PC-9 (cell line): ENCODE measurements around the gene EIF4G3. TPM values are rescaled to one million over a fixed set of nuclear protein-coding genes. Genes with fewer than 3 reads are reported as not detected.
A peak's percentile ranks its signal among the peaks of the same experiment; 100 is the strongest.

Source experiments
- BruUV-seq: library from RNA; stranded (reverse); fragments of 400-500 nt; replicated peaks from 2 replicates; lab custom pipeline; 2021; lab: Mats Ljungman, UMichigan
- CTCF ChIA-PET: fragments of 300-600 bp; sonication (Branson Sonifier 250); formaldehyde crosslinking; loops from one replicate; lab custom pipeline; 2022; ENCODE audit warnings: antibody characterized with exemption; lab: Charles Lee
- POLR2A ChIA-PET: fragments of 300-600 bp; sonication (Branson Sonifier 250); formaldehyde crosslinking; loops from one replicate; lab custom pipeline; 2022; ENCODE audit warnings: antibody characterized with exemption; ENCODE audit not compliant: unreplicated experiment; lab: Charles Lee
- DNase-seq, 2 experiments: peaks; one replicate each; pipeline versions ENCODE4 v3.0.0 to v3.0.0-alpha.2; 2015 to 2022; ENCODE audit warnings: mixed read lengths in 1 of 2
- H2AFZ ChIP-seq: fragments of 200-600 bp; sonication (generic); 2 replicates; pipeline ENCODE4 v1.8.1; 2017; ENCODE audit warnings: antibody characterized with exemption
- H3F3A ChIP-seq: fragments of 200-600 bp; sonication (generic); 2 replicates; pipeline ENCODE4 v1.8.1; 2017; ENCODE audit warnings: antibody characterized with exemption, mild to moderate bottlenecking, low read depth; ENCODE audit not compliant: insufficient read depth
- H3K27ac ChIP-seq: fragments of 200-600 bp; sonication (generic); 2 replicates; pipeline ENCODE4 v1.6.1; 2016; ENCODE audit warnings: mixed run types
- H3K27me3 ChIP-seq: fragments of 200-600 bp; sonication (generic); 2 replicates; pipeline ENCODE4 v1.6.1; 2016; ENCODE audit warnings: low read depth, mixed run types; ENCODE audit not compliant: insufficient read depth
- H3K36me3 ChIP-seq: fragments of 200-600 bp; sonication (generic); 2 replicates; pipeline ENCODE4 v1.6.1; 2016; ENCODE audit warnings: low read depth, mixed run types
- H3K4me1 ChIP-seq: fragments of 200-600 bp; sonication (generic); replicated peaks from 2 replicates; pipeline ENCODE4 v1.6.1; 2016; ENCODE audit warnings: mixed run types; ENCODE audit not compliant: insufficient read depth
- H3K4me2 ChIP-seq: fragments of 200-600 bp; sonication (generic); 2 replicates; pipeline ENCODE4 v1.6.1; 2017; ENCODE audit warnings: mixed run types
- H3K4me3 ChIP-seq: fragments of 200-600 bp; sonication (generic); 2 replicates; pipeline ENCODE4 v1.6.1; 2016; ENCODE audit warnings: mixed run types
- H3K79me2 ChIP-seq: fragments of 200-600 bp; sonication (generic); 2 replicates; pipeline ENCODE4 v1.6.1; 2017; ENCODE audit warnings: low read depth, mixed run types
- H3K9me2 ChIP-seq: fragments of 200-600 bp; sonication (generic); 2 replicates; pipeline ENCODE4 v1.8.1; 2017; ENCODE audit warnings: mild to moderate bottlenecking; ENCODE audit not compliant: insufficient read depth
- H3K9me3 ChIP-seq: fragments of 200-600 bp; sonication (generic); 2 replicates; pipeline ENCODE4 v1.8.1; 2016; ENCODE audit warnings: low read depth; ENCODE audit not compliant: insufficient read depth
- H4K20me1 ChIP-seq: fragments of 200-600 bp; sonication (generic); 2 replicates; pipeline ENCODE4 v1.8.1; 2017; ENCODE audit not compliant: insufficient read depth
- CTCF ChIP-seq: fragments of 200-600 bp; sonication (generic); conservative IDR thresholded peaks from 2 replicates; pipeline ENCODE4 v1.6.1; 2017; ENCODE audit warnings: mixed run types, antibody characterized with exemption, mild to moderate bottlenecking, moderate library complexity
- EZH2 ChIP-seq: fragments of 200-600 bp; sonication (generic); IDR thresholded peaks from 2 replicates; pipeline ENCODE4 v1.8.0; 2017; ENCODE audit warnings: antibody characterized with exemption, low read depth
- intact Hi-C: fragments of 100-400 bp; cut with micrococcal nuclease; formaldehyde crosslinking; loops from one replicate; pipeline ENCODE4 v1.10.0; 2022; ENCODE audit not compliant: unreplicated experiment
- total RNA-seq: library from RNA; stranded (reverse); gene quantifications from 2 replicates; pipeline ENCODE4 v1.2.3, GENCODE V29; 2021

EIF4G3 gene
- total RNA-seq, 1 experiment from 2014 or later = 63.2 TPM

GRCh38 chr1:21090463-21090862 lies 86.2 kb downstream of the EIF4G3 start:
- peak overlapping the region; percentile 39; the same call in 1 of the 2 replicates for H3K27ac ChIP-seq
- H3K79me2 ChIP-seq = peaks cover 32% of the 10 kb centered on the region
- no peaks in the 10 kb centered on the region for H3K9me2 ChIP-seq
- H3K4me2 ChIP-seq = peak overlapping the region; percentile 45; the same call in 1 of the 2 replicates
- no peak overlapping the region for H3K4me3 ChIP-seq
- no TSS peak for BruUV-seq
- CTCF ChIA-PET = no interaction called here
- intact Hi-C loops = no loop called here
- H2AFZ ChIP-seq = no peak overlapping the region
- no peaks in the 10 kb centered on the region for H3K27me3 ChIP-seq
- no peaks in the 10 kb centered on the region for H3K9me3 ChIP-seq
- peaks cover 15% of the 10 kb centered on the region for H3K4me1 ChIP-seq
- H3K36me3 ChIP-seq = no peaks in the 10 kb centered on the region
- no peaks in the 10 kb centered on the region; the same call in 1 of the 2 replicates for H4K20me1 ChIP-seq
- no peak for DNase-seq
- H3F3A ChIP-seq = 0 out of 2 replicates have a peak, but pooled peaks cover 9% of the 10 kb centered on the region
- POLR2A ChIA-PET = no interaction called here
- no peak for TF ChIP-seq CTCF
- no peak for TF ChIP-seq EZH2

GRCh38 chr1:21089731-21090130 lies 87.0 kb downstream of the EIF4G3 start:
- ChIA-PET CTCF (no interaction called here), POLR2A (no interaction called here)
- no peak overlapping the region for H3K27ac ChIP-seq
- H3K36me3 ChIP-seq = no peaks in the 10 kb centered on the region
- no peaks in the 10 kb centered on the region for H3K9me3 ChIP-seq
- peaks cover 33% of the 10 kb centered on the region for H3K79me2 ChIP-seq
- no peaks in the 10 kb centered on the region for H3K9me2 ChIP-seq
- H3K4me2 ChIP-seq = no peak overlapping the region
- intact Hi-C loops = no loop called here
- H3F3A ChIP-seq = 0 out of 2 replicates have a peak, but pooled peaks cover 9% of the 10 kb centered on the region
- no peak overlapping the region for H2AFZ ChIP-seq
- no peak for TF ChIP-seq EZH2
- TF ChIP-seq CTCF = no peak
- BruUV-seq = no TSS peak
- H4K20me1 ChIP-seq = no peaks in the 10 kb centered on the region; the same call in 1 of the 2 replicates
- H3K27me3 ChIP-seq = no peaks in the 10 kb centered on the region
- DNase-seq = no peak
- no peak overlapping the region for H3K4me3 ChIP-seq
- peaks cover 15% of the 10 kb centered on the region for H3K4me1 ChIP-seq

- H3K36me3 ChIP-seq = no peaks in the 10 kb centered on the region
- no peak overlapping the region for H3K4me2 ChIP-seq
- no TSS peak for BruUV-seq
- no peak for DNase-seq
- peaks cover 15% of the 10 kb centered on the region for H3K4me1 ChIP-seq
- H3K4me3 ChIP-seq = no peak overlapping the region
- H4K20me1 ChIP-seq = no peaks in the 10 kb centered on the region; the same call in 1 of the 2 replicates
- H3K27ac ChIP-seq = no peak overlapping the region
- ChIA-PET POLR2A (no interaction called here), CTCF (no interaction called here)
- intact Hi-C loops = no loop called here
- H3K27me3 ChIP-seq = no peaks in the 10 kb centered on the region
- H3K79me2 ChIP-seq = peaks cover 33% of the 10 kb centered on the region
- H3K9me2 ChIP-seq = no peaks in the 10 kb centered on the region
- TF ChIP-seq CTCF = no peak
- no peak for TF ChIP-seq EZH2
- H3F3A ChIP-seq = 0 out of 2 replicates have a peak, but pooled peaks cover 9% of the 10 kb centered on the region
- H3K9me3 ChIP-seq = no peaks in the 10 kb centered on the region
- no peak overlapping the region for H2AFZ ChIP-seq
Measured at GRCh38 chr1:21089299-21089698, 87.4 kb downstream of the EIF4G3 start.
